Hematopoietic multipotent progenitor cell treated with erythropoietin and hydrocortisone succinate and interleukin-3 and kit ligand, for 8 days (in vitro differentiated cells): ENCODE data around the gene FAM114A1.
A peak's percentile ranks its signal among the peaks of the same experiment; 100 is the strongest.

Experiments used
- DNase-seq: peaks from one replicate; pipeline ENCODE4 v3.0.0-alpha.2; 2015

FAM114A1 gene

GRCh38 chr4:38860788-38861424 is 6.7 kb upstream of the FAM114A1 start:
- peak; percentile 69 for DNase-seq

- no peak for DNase-seq
These were observed 5.8 kb upstream of the FAM114A1 start for GRCh38 chr4:38861791-38862190.

DNA sequence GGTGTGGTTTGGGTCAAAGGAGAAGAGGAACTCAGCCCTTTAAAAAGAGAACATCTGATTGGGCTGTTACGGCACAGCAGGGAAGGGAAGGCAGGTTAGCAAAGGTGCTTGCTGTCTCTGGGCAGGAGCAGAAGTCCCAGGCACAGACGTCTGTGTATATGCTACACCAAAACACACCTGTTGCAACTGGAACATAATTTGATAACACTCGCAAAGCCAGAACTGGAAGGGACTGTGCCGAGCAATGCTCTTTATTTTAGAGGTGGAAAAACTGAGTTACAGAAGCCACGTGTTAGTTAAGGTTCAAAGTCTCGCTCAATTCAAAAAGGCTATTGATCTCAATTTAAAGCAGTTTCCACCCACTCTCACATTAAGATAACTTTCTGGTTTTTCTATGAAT is 2.2 kb upstream of the FAM114A1 start:
- DNase-seq, result no peak

DNA sequence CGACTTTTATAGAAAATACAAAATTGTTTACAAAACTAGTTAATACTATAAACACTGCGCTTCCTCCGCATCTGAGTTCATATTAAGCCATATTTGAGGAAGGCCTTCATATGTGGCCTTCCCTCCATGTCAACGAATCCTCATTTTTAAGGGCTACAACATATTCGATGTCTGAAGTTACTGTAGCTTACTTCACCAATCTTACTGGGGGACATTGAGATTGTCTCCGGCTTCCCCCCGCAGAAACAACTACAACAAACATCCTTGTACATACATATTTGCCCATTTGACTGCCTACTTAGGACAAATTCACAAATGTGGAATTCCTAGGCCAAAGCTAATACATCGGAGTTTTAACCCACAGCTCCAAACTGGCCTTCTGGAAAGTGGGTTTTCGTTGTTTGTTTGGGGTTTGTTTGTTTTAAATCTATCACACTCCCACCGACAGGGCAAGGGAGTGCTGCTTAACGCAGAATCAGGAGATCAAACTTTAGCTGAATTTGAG is 581 bp upstream of the FAM114A1 start:
- no peak for DNase-seq

- no peak for DNase-seq
These were observed 704 bp downstream of the FAM114A1 start for GRCh38 chr4:38868059-38868960.

DNA sequence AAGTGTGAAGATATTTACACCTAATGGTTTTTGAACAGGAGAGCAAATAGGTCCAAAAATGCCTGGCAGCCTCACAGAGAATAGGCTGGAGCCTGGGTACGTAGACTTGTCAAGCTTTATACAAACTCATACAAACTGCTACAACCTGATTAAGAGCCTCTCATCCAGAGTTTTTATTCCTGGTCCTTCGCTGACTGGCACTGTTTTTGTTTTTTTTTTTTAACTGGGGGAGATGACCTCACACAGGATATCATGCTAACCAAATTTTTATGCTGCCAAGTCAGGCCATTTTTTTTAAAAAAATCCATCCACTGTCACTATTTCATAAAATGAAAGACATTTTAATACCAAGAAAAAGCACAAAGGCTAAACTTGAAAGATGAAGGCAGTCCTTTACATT is 1.9 kb downstream of the FAM114A1 start:
- DNase-seq, result no peak

DNA sequence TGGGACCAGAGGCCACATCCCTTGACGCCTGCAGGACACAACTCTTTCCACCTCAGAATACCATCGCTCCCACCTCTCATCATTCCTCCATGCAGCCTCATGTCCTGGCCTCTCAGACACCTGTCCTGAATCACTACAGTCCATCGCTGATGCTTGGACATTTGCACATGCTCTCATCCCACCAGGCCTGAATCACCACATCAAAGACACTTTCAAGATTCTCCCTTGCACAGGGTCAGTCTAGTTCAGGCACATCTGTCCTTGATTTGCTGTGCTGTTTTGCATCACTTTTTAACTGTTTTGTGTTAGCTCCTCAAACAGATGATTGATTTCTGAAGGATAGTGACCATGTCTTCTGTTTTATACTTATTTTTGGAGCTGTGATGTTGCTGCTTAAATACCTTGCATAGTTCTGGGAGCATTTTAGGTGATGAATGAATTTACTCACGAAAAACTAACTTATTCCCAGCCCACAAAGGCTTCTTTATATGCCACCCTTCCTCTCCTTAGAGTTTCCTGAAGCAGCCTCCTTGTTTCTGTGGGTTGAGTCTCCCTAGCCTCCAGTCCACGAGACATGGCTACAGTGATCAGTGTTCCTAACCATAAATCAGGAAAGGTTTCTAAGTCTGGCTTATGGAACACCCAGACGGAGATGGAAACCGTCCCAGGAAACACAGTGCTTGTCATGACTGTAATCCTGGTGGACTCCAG is 2.6 kb downstream of the FAM114A1 start:
- no peak for DNase-seq

GRCh38 chr4:38871593-38871992 is 4.0 kb downstream of the FAM114A1 start:
- DNase-seq, result no peak

DNA sequence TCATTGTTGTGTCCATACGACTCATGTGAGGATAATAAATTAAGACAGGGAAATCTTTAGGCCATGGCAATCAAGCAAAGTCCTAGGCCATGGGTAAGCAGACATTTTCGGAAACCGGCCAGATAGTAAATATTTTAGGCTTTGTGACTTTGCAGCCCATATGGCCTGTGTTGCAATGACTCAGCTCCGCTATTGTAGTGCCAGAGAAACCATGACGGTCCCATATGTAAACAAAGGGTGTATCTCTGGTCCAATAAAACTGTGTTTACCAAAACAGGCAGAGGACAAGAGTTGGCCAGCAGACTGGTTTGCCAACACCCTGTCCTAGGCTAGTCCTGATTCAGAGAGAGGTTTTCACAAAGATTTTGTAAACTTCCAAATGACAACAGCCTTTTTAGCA is 5.0 kb downstream of the FAM114A1 start:
- no peak for DNase-seq

DNA sequence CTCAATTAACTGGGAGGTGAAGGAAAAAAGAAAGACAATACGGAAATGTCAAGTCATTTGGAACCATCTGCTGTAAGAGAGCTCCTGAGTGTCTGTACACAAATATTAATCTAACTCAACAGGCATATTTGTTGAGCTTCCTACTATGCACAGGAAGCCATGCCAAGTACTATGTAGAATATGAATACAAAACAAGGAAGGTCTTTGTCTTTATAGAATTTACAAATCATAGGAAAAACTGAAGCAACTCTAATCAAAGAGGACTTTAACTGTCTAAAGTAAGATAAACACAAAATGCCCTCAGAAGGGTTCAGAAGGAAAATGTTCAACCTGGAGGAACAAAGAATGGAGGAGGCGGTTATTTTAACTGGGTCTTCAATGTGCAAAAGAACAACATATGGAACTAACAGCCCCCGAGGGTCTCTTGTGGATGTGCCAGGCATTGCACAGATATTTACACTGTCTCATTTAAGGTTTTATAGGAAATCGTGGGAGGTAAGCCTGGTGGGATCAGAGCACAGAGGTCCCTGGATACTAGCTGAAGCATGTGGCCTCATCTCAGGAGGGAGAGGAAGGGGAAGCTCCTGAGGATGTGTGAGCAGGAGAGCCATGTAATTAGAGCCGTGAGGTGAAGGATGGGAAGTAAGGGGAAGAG is 5.8 kb downstream of the FAM114A1 start:
- no peak for DNase-seq

DNA sequence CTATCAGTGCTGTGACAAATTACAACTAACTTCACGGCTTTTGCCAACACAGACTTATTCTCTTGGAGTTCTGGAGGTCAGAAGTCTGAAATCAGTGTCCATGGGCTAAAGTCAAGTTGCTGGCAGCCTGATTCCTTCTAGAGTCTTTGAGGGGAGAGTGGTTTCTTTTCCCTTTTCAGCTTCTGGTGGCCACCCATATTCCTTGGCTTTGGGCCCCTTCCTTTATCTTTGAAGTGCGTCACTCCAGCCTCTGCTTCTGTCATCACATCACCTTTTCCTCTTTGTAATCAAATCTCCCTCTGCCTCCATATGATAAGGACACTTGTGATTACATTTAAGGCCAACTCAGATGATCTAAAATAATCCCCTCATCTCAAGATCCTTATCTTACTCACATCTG is 9.0 kb downstream of the FAM114A1 start:
- no peak for DNase-seq

GRCh38 chr4:38884254-38884653 is 16.6 kb downstream of the FAM114A1 start:
- no peak for DNase-seq

- no peak for DNase-seq
These were observed 21.5 kb downstream of the FAM114A1 start for GRCh38 chr4:38889143-38889542.

DNA sequence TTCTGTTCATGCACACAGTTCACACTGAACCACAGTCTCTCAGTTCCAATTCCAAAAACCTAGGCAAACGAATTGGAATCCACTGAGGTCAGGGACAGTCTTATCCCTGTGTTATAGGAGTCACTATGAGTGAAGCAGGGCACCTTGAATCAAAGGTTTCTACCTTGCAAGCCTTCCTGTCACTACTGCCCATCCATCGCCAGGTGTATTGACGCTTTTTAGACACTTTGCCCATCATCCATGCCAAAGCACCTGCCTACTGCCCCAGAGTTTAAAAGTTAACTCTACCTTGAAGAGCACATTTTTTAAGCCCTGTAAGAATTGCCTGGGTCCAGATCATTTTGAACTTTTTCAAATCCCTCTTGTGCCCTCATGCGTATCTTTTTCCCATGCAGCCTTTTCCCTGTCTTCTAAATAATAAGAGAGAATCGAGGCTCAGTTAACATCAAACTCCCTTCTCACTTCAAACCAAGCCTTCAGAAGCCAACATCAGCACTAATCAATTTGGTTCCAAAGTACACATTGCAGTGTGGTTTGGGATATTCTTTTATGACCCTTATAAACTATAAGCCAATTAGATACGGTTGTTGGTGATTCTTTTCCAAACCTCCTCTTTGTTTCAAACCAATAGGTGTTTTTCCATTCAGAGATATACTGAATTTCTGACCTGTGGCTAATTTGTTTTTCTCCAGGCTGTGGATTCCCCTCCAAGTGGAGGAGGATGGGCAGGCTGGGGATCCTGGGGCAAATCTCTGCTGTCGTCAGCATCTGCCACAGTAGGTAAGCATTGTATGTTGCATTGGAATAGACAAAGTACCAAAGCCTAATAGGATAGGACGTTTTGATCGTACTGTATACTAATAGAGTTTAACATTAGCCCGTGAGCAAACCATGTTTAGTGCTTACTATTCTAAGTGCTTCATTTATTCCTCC is 23.7 kb downstream of the FAM114A1 start:
- DNase-seq, result no peak

GRCh38 chr4:38894322-38894982 is 26.8 kb downstream of the FAM114A1 start:
- DNase-seq, result no peak

- no peak for DNase-seq
These were observed 29.3 kb downstream of the FAM114A1 start for GRCh38 chr4:38896940-38897339.

GRCh38 chr4:38898245-38898644 is 30.6 kb downstream of the FAM114A1 start:
- no peak for DNase-seq

GRCh38 chr4:38902221-38902620 is 34.6 kb downstream of the FAM114A1 start:
- DNase-seq, result no peak

DNA sequence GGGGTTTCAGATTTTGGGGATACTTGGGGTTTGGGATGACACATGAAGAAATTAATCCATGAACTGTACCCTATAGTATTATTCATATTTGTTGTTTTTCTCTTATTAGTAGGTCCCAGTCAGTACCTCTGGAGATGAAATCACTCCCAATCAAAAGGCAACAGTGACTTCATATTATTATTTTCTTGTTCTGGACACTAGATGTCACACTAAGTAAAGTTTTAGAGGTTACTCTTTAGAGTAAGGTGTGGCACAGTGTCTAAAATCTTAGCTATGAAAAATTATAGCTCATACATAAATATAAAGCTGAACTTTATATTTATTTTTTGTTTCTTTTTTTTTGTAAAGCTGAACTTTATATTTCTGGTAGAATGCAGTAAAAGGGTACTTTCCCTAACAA is 35.1 kb downstream of the FAM114A1 start:
- DNase-seq, result peak; percentile 59

GRCh38 chr4:38904090-38904666 is 36.6 kb downstream of the FAM114A1 start:
- no peak for DNase-seq

DNA sequence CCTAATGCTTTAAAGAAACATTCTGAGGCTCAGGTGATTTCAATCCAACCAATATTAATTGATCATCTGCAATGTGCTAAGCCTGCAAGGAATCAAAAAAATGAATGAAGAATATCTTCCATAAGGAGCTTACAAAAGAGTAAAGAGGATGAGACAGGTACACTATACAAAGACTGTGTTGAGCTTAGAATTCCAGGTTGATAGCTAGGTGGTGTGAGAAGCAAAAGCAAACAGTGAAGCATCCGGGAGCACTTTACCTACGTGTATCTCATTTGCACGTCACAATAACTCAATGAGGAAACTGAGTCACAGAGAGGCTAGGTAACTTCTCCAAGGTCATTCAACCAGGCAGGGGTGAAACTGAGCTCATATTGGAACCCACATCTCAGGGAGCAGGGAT is 37.1 kb downstream of the FAM114A1 start:
- no peak for DNase-seq
